Epithelial cell of proximal tubule (primary cell): ENCODE results near the gene MED12L. TPM values are rescaled to one million over a fixed set of nuclear protein-coding genes. Genes with fewer than 3 reads are reported as not detected.

Source experiments
- DNase-seq: peaks from one replicate; pipeline ENCODE4 v3.0.0-alpha.2; 2011; ENCODE audit warnings: low read depth
- H3K4me3 ChIP-seq: 2 replicates; pipeline ENCODE4 v1.5.1; 2011; ENCODE audit warnings: low read depth, mild to moderate bottlenecking, low read length
- CTCF ChIP-seq: conservative IDR thresholded peaks from 2 replicates; pipeline ENCODE4 v1.5.1; 2012; ENCODE audit warnings: low read depth, mild to moderate bottlenecking, low read length
- total RNA-seq: library from RNA; depleted of rRNA; stranded (reverse); fragments of >200 nt; gene quantifications from 2 replicates; pipeline ENCODE4 v1.2.3, GENCODE V29; 2015

MED12L gene
- total RNA-seq, 1 donor from 2014 or later: 0.12 TPM

DNA sequence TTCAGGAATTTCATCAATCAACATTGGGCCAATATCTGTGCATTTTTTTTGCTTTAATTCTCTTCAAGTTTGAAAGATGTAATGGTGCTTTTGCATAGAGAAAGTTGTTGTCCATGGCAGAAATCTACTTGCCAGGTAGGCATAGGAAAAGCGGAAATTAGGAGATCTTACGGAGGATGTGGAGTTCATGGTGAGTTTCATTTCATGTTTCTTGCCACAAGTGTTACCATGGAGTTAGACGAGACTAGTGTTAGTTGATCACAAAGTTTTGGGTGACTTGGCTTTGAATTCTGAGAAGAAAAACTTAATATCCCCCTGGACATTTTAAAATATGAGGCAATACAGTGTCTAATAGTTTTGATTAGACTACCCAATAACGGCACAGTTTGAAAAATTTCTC lies 244.9 kb downstream of the MED12L start:
- TF ChIP-seq CTCF: no peak
- DNase-seq: no peak

GRCh38 chr3:151330899-151331298 lies 245.4 kb downstream of the MED12L start:
- H3K4me3 ChIP-seq: no peak overlapping the region
- TF ChIP-seq CTCF: no peak

More for the DNA sequence above, 244.9 kb downstream of the MED12L start:
- H3K4me3 ChIP-seq: no peak overlapping the region

GRCh38 chr3:151331696-151332095 lies 246.2 kb downstream of the MED12L start:
- H3K4me3 ChIP-seq: no peak overlapping the region
- no peak for TF ChIP-seq CTCF
- DNase-seq: no peak

More at GRCh38 chr3:151330899-151331298, 245.4 kb downstream of the MED12L start:
- no peak for DNase-seq

- TF ChIP-seq CTCF: no peak
- no peak overlapping the region for H3K4me3 ChIP-seq
- no peak for DNase-seq
Observed at GRCh38 chr3:151345859-151346258, 260.4 kb downstream of the MED12L start.

DNA sequence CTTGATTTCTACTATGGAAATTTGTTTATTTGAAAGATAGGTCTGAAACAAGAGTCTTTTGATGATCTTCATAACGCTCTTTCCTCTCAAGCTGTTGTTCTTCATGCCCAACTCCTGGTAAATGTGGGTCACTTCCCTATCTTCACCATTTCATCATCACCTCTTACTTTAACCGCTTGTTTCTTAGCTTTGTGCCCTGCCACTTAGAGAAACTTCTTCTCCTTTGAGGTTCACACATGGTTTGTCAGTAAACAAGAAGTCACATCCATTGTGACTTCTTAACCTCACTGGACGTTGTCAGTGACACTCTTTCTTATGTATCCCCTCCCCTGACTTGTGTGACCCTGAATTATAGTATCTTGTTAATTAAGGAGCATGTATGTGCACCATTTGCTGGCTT lies 260.8 kb downstream of the MED12L start:
- no peak for DNase-seq
- no peak overlapping the region for H3K4me3 ChIP-seq
- TF ChIP-seq CTCF: no peak

DNA sequence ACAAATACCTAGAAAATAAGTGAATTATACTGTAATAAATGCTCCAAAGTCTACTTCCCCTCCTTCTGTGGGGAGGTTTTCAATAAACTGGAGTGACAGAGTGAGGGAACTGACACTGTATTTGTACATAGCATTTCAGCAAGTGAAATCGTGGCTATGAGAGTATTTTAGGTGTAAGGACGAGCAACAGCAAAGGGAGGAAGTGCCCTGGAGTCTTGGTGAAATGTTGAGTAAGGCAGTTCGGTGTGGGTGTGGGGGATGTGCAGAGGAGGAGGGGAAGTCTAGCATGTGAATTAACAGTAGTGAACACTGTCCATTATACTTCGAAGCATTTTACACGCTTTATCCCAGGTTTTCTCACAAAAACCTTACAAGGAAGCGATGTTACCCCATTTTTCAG lies 262.0 kb downstream of the MED12L start:
- TF ChIP-seq CTCF: no peak
- H3K4me3 ChIP-seq: no peak overlapping the region
- no peak for DNase-seq

DNA sequence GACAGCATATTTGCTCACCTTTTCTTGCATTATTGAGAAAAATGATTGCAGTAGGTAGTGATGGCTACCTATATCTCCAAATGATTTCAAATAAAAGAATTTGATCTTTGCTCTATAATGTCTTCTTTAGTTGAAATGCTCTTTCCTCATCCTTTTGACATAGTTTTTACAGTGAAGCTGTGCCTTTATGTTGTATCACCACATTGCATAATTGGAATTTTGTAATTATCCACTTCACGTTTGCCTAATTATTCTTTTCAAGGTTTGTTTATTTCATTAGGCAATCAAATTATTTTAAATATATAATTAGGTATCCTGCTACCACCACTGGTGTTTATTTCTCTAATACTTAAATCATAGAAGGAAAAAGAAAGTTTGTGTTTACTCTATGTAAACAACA lies 265.2 kb downstream of the MED12L start:
- DNase-seq: no peak
- TF ChIP-seq CTCF: no peak
- no peak overlapping the region for H3K4me3 ChIP-seq
